ENCODE data around the gene SLC27A5. TPM values are rescaled to one million over a fixed set of nuclear protein-coding genes. Genes with fewer than 3 reads are reported as not detected.

Gene SLC27A5
- total and polyA plus RNA-seq, 2 of the 13 experiments (the other 11 are each of a cell fraction or from before 2014, with no cell fraction given), result 30.3 to 40.2 TPM

DNA sequence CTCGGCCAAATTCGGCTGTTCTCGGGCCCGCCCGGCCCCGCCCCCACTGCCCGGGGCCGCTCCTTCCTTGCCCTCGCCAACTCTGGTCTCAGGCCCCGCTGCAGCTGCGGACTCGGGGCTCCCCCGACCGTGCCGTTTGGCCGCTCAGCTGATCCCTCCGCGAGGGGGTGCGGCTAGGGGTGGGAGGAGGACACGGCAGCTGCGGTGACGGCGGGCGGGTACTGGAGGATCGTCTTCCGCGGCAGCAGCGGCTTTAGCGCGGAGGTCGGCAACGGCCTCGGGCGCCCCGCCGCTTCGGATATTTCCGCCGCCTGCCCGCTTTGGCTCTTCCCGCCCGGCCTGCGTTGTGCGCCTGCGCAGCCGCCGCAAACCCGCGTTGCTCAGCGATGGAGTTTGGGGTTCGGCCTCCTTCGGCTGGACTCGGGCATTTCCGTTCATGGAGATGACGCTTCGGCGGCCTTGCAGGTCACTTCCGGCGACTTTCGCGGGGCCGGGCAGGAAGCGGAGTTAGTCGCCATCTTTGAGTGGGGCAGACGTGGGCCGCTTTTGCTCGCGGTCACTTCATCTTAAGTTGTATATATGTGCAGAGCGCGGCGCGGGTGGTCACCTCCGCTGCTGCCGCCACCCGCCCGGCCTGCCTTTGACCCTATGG is 47.0 kb upstream of the SLC27A5 start (continued):
- TF ChIP-seq KMT2B (CRISPR knock-in tag; IDR thresholded peaks at IDR 0.05) (peak; percentile 59; the same call in 1 of the 2 replicates), HIVEP1 (CRISPR knock-in tag; IDR thresholded peaks at IDR 0.05) (no peak), HDAC6 (IDR thresholded peaks at IDR 0.05; ENCODE audit: low read depth, low read length) (no peak), MAFF (IDR thresholded peaks at IDR 0.05; ENCODE audit: low read depth, low read length) (no peak), NFYC (CRISPR knock-in tag; IDR thresholded peaks at IDR 0.05) (no peak), ZNF891 (CRISPR knock-in tag; IDR thresholded peaks at IDR 0.05) (peak; percentile 95), TOE1 (CRISPR knock-in tag; IDR thresholded peaks at IDR 0.05) (no peak; the same call in 1 of the 2 replicates), HMG20A (CRISPR knock-in tag; IDR thresholded peaks at IDR 0.05; ENCODE audit: borderline replicate concordance) (no peak), ARHGAP35 (CRISPR knock-in tag; IDR thresholded peaks at IDR 0.05; ENCODE audit: borderline replicate concordance) (peak; percentile 62), ZBTB8A (CRISPR knock-in tag; IDR thresholded peaks at IDR 0.05; ENCODE audit: borderline replicate concordance, low read depth) (no peak), BHLHE40 (IDR thresholded peaks at IDR 0.05; ENCODE audit: low read length) (no peak), SRSF4 (IDR thresholded peaks at IDR 0.05; ENCODE audit: low read depth, low read length, poor library complexity, severe bottlenecking) (no peak), NRL (CRISPR knock-in tag; IDR thresholded peaks at IDR 0.05; ENCODE audit: borderline replicate concordance) (no peak), KDM2A (CRISPR knock-in tag; IDR thresholded peaks at IDR 0.05; ENCODE audit: borderline replicate concordance, low read depth) (peak; percentile 59; the same call in 1 of the 2 replicates)
- TF ChIP-seq, protein P1, sequence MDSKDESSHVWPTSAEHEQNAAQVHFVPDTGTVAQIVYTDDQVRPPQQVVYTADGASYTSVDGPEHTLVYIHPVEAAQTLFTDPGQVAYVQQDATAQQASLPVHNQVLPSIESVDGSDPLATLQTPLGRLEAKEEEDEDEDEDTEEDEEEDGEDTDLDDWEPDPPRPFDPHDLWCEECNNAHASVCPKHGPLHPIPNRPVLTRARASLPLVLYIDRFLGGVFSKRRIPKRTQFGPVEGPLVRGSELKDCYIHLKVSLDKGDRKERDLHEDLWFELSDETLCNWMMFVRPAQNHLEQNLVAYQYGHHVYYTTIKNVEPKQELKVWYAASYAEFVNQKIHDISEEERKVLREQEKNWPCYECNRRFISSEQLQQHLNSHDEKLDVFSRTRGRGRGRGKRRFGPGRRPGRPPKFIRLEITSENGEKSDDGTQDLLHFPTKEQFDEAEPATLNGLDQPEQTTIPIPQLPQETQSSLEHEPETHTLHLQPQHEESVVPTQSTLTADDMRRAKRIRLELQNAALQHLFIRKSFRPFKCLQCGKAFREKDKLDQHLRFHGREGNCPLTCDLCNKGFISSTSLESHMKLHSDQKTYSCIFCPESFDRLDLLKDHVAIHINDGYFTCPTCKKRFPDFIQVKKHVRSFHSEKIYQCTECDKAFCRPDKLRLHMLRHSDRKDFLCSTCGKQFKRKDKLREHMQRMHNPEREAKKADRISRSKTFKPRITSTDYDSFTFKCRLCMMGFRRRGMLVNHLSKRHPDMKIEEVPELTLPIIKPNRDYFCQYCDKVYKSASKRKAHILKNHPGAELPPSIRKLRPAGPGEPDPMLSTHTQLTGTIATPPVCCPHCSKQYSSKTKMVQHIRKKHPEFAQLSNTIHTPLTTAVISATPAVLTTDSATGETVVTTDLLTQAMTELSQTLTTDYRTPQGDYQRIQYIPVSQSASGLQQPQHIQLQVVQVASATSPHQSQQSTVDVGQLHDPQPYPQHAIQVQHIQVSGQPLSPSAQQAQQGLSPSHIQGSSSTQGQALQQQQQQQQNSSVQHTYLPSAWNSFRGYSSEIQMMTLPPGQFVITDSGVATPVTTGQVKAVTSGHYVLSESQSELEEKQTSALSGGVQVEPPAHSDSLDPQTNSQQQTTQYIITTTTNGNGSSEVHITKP (CRISPR knock-in tag; IDR thresholded peaks at IDR 0.05; ENCODE audit: low read depth), result no peak
- TF ChIP-seq, protein P2, sequence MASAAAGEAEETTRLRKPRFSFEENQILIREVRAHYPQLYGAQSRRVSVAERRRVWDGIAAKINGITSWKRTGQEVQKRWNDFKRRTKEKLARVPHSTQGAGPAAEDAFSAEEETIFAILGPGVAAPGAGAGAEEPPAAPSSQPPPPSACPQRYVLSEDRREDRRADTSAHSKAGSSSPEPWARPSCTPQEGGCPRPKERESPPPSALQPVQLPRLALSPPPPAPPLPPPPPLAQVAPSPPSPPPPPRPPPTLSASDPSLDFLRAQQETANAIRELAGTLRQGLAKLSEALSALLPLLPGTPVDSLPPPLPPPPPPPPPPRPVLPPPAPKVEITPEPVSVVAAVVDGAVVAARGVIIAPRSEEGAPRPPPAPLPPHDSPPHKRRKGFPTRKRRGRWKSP (CRISPR knock-in tag; IDR thresholded peaks at IDR 0.05), result peak; percentile 86
- TF ChIP-seq, protein P3, sequence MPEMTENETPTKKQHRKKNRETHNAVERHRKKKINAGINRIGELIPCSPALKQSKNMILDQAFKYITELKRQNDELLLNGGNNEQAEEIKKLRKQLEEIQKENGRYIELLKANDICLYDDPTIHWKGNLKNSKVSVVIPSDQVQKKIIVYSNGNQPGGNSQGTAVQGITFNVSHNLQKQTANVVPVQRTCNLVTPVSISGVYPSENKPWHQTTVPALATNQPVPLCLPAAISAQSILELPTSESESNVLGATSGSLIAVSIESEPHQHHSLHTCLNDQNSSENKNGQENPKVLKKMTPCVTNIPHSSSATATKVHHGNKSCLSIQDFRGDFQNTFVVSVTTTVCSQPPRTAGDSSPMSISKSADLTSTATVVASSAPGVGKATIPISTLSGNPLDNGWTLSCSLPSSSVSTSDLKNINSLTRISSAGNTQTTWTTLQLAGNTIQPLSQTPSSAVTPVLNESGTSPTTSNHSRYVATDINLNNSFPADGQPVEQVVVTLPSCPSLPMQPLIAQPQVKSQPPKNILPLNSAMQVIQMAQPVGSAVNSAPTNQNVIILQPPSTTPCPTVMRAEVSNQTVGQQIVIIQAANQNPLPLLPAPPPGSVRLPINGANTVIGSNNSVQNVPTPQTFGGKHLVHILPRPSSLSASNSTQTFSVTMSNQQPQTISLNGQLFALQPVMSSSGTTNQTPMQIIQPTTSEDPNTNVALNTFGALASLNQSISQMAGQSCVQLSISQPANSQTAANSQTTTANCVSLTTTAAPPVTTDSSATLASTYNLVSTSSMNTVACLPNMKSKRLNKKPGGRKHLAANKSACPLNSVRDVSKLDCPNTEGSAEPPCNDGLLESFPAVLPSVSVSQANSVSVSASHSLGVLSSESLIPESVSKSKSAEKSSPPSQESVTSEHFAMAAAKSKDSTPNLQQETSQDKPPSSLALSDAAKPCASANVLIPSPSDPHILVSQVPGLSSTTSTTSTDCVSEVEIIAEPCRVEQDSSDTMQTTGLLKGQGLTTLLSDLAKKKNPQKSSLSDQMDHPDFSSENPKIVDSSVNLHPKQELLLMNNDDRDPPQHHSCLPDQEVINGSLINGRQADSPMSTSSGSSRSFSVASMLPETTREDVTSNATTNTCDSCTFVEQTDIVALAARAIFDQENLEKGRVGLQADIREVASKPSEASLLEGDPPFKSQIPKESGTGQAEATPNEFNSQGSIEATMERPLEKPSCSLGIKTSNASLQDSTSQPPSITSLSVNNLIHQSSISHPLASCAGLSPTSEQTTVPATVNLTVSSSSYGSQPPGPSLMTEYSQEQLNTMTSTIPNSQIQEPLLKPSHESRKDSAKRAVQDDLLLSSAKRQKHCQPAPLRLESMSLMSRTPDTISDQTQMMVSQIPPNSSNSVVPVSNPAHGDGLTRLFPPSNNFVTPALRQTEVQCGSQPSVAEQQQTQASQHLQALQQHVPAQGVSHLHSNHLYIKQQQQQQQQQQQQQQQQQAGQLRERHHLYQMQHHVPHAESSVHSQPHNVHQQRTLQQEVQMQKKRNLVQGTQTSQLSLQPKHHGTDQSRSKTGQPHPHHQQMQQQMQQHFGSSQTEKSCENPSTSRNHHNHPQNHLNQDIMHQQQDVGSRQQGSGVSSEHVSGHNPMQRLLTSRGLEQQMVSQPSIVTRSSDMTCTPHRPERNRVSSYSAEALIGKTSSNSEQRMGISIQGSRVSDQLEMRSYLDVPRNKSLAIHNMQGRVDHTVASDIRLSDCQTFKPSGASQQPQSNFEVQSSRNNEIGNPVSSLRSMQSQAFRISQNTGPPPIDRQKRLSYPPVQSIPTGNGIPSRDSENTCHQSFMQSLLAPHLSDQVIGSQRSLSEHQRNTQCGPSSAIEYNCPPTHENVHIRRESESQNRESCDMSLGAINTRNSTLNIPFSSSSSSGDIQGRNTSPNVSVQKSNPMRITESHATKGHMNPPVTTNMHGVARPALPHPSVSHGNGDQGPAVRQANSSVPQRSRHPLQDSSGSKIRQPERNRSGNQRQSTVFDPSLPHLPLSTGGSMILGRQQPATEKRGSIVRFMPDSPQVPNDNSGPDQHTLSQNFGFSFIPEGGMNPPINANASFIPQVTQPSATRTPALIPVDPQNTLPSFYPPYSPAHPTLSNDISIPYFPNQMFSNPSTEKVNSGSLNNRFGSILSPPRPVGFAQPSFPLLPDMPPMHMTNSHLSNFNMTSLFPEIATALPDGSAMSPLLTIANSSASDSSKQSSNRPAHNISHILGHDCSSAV (CRISPR knock-in tag; IDR thresholded peaks at IDR 0.05; ENCODE audit: borderline replicate concordance), result no peak

All from HepG2 (cell line).